NCI-H1694 treated with DMSO at 0.1 percent for 48 hours (cell line): Measurements from ENCODE around the gene KRT27.
"Not testable (repeated sequence)": the region's sequence is repeated elsewhere in the genome, so short reads cannot be mapped to it uniquely, and the experiment has no call there.

ENCODE experiments used
- DNase-seq: peaks from one replicate; lab custom pipeline; 2025; lab: John Stamatoyannopoulos, UW

The KRT27 gene, protein sequence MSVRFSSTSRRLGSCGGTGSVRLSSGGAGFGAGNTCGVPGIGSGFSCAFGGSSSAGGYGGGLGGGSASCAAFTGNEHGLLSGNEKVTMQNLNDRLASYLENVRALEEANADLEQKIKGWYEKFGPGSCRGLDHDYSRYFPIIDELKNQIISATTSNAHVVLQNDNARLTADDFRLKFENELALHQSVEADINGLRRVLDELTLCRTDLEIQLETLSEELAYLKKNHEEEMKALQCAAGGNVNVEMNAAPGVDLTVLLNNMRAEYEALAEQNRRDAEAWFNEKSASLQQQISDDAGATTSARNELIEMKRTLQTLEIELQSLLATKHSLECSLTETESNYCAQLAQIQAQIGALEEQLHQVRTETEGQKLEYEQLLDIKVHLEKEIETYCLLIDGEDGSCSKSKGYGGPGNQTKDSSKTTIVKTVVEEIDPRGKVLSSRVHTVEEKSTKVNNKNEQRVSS

DNA sequence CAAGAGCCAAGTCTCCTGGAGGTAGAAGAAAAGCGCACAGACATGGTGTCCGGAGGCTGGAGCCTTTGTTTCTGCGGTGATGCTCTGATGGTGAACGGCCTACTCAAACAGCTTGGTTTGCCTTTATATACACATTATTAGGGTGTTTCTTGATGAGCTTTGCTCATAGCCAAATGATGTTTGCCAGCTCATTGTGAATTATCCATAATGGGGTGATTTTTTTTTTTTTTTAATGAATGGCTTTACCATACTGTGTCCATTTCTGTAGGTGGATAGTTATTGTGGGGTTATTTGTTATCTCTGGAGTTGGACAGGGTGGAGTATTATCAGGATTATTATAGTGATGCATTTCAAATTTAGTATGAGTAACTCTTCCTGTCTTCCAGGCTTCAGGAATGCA, at the start of gene KRT27:
Gene KRT27 (minus strand): TSS at position 101 of the 400 bp plus-strand sequence. CDS start 57 bp downstream, at position 44.
- no peak for DNase-seq

DNA sequence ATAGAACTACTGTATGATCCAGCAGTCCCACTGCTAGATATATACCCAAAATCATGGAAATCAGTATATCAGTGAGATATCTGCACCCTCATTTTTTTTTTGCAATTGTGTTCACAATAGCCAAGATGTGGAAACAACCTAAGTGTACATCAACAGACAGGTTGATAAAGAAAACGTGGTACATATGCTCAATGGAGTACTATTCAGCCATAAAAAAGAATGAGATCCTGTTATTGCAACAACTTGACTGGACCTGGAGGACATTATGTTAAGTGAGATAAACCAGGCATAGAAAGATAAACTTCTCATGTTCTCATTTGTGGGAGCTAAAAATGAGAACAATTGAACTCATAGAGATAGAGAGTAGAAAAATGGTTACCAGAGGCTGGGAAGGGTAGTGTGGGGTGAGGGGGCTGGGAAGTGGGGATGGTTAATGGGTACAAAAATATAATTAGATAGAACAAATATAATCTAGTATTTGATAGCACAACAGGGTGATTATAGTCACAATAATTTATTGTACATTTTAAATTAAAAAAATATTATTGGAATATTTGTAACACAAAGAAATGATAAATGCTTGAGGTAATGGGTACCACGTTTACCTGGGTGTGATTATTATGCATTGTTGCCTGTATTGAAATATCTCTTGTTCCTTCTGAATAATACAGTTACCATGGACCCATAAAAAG, 47.9 kb upstream of the KRT27 start:
- DNase-seq = no peak

DNA sequence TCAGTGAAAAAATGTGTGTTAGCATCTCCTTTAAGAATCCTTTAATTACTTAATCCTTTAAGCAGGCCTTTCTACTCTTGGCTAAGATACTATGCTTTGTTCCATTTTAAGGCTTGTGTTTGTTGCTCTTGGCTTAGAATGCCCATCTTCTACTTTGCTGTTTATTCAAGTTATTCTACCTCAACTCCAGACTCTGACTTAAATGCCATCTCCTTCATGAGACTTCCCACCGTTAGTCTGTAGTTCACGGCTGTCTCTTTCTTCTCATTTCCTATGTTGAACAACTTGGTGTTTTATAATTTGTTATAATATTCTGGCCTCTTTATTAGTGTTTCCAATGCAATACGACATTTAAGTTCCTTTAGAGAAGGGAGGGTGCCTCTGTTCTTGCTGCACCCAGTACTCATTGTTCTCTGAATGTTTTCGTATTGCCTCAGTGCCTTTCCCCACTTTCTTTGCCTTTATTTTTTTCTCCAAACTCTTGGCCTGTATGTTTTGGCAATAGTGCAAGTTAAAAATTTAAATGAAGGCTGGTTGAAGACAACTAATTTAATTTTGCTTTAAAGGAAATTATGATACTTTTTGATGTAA, 46.2 kb upstream of the KRT27 start:
- DNase-seq = no peak

DNA sequence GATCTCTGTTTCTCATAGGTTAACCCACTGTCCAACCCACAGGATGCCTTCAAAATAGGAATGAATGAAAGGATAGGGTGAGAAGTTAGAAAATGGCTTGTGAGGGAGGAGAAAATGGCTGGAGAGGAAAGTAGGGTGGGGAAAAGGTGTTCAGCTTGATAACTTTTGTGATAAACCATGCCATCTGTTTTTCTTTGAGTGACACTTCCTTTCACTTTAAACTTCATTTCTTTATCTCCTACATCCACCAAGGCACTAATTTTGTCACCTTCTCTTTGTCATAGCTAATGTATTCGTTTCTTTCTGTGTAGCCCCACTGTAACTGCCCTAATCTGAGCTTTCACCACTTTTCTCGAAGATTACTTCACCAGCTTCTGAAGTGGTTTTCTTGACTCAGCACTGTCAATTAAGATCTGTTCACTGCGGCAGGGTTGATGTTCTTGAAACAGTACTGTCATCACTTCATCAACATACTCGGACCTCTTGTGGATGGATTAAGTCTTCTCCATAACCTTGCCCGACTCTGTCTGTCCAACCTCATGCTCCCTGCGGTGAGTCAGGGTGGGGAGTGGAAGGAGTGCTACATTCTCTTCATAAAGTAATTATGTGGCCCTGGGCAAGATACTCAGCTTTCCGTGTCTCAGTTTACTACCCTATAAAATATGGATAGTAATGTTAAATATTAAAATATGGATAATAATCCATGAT, 45.5 kb upstream of the KRT27 start:
- DNase-seq = no peak

DNA sequence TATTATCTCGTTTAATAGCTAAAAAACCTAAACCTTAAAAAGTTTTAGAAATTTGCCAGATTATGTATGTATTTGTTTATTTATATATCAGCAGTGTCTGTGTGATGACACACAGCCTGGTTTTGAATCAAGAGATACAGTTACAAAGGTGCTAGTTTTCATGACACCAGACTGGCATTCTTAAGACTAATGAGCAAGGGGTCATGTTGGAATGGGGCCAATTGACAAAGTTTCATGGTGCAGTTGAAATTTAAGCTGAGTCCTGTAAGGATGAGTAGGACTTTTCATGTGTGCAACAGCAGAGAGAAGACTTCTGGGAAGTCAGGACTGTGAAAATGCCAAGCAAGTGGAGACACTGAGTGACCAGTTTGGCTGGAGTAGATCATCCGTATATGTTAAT, 43.2 kb upstream of the KRT27 start:
- no peak for DNase-seq

DNA sequence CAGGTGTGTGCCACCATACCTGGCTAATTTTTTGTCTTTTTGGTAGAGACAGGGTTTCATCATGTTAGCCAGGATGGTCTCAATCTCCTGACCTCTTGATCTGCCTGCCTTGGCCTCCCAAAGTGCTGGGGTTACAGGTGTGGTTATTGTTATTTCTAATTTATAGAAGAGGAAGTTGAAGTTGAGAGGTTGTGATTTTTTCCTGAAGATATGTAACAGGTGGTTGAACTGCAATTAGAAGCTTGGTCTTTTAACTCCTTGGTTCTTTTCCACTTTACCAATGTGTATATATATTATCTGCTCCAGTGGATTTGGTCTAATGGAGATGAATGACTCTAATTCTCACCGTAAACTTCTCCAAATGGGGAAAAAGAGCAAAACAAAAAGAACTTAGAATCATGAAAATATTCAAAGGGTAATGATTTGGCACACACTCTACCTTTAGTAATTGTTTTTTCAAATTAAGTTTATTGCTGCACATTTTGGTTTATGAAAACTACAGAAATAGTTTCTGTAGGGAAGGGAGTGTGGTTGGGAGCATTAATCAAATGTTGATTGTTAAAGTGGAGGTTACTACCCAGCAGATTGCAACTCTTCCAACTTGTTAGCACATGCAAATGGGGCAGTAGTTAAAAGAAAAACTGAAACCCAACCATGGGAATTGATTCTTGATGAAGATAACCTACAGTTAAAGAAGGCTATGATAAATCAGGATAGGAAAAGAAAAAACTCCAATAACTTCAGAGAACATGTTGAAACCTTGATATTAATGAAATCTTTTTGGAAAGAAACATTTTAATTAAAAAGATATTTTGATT, 41.9 kb upstream of the KRT27 start:
- no peak for DNase-seq

DNA sequence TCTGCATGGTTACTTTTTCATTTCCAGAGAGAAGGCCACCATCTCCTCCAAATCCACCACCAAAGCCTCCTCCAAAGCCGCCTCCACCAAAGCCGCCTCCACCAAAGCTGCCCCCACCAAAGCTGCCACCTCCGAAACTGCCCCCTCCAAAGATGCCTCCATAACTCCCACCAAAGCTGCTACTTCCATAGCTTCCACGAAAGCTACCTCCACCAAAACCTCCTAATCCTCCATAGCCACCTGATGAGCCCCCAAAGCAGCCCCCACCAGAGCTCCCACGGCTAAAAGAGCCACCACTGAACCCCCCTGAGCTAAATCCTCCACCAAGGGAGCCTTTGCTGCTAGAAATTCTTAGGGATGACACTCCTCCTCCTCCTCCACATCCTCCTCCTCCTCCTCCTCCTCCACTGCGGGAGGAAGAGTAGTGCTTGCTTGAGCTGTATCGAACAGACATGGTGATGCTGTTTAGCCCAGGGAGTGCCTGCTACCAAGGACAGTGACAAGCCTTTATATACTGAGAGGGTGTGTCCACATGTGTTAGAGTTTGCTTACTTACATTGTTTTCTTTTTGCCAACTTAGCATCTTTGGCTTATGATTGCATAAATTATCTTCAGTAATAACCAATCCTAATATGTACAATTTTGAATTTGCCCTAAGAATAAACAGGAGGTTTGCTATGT, 39.9 kb upstream of the KRT27 start, which contains the start of gene KRT10:
Gene KRT10 (minus strand): TSS at position 483 of the 681 bp plus-strand sequence. CDS start 29 bp downstream, at position 454.
- DNase-seq = no peak

DNA sequence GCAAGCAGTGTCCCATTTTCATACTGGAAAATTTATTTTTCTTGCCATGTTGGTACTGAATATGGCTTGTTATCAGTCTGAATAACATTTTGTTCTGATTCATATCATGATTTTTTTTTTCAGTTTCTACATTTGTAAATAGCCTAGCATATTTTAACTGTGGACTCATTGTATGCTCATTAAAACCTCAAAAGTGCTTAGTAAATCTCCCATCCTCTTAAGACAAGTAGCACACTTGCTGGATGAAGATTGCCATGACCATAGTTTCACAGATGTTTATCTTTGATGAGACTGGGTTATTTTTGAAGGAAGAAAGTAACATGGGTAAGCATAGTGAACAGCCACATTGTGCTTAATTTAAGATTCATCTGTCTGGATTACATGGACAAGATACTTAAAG, 39.2 kb upstream of the KRT27 start:
- DNase-seq = no peak

DNA sequence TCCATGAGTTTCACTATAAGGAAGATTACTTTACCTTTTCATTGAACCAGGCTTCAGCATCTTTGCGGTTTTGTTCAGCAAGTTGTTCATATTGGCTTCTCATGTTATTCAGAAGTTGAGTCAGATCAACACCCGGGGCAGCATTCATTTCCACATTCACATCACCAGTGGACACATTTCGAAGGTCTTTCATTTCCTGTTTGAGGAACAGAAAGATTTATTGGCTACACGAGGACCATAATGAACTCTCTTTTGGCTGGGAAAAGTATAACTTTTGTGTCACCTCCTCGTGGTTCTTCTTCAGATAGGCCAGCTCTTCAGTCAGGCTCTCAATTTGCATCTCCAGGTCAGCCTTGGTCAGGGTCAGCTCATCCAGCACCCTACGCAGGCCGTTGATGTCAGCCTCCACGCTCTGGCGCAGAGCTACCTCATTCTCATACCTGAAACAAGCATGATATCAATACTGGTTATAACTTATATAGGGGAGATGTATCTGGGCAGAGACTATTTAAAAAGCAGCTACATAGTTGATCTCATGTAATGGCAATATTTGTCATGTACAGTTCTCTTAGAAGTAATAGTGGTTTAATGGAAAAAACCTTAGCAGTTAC, 38.0 kb upstream of the KRT27 start:
- no peak for DNase-seq

DNA sequence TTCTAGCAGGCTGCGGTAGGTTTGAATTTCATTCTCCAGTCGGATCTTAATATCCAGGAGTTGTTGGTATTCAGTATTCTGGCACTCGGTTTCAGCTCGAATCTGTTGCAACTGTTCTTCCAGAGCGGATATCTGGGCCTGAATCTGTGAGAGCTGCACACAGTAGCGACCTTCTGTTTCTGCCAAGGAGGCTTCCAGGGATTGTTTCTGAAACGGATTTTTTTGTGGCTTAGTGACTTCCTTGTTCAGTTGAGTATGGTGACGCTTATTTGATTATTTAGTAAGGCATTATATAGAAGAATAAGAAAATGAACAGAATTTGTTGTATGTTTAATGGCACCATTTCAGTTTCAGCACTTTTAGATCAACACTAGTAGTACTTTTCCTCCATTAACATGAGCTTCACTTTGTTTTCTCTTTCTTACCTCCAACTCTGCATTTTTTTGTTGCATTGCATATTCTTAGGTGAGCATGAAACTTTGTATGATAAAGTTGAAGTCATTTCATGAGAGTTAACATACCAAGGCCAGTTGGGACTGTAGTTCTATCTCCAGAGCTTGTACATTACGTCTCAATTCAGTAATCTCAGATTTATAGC, 37.3 kb upstream of the KRT27 start:
- DNase-seq = no peak

DNA sequence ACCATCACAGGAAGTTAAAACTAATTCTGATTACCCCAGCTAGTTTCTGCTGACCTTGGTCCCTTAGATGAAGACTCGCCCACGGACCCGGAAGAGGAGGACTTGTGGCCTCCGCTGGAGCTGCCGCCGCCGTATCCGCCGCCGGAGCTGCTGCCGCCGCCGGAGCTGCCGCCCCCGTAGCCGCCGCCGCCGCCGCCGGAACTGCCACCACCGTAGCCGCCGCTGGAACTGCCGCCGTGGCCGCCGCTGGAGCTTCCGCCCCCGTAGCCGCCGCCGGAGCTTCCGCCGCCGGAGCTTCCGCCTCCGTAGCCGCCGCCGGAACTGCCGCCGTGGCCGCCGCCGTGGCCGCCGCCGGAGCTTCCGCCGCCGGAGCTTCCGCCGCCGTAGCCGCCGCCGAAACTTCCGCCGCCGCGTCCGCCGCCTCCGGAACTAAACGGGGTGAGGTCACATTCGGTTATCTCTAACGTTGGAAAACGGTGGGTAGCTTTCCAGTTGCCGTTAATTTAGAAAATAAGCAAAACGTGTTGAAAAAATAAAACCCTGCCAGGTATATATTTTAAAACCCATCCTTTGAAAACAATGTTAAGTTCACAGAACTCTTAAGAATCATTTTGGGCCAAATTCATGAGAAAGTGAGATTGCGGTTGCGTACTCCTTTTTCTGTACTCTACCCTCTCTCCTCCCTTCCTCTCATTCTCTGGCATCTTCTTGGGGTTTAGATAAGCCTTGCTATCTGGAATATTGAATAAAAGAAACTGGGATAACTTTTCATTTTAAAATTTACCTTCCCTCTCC, 36.6 kb upstream of the KRT27 start:
- peak; percentile 51 for DNase-seq

DNA sequence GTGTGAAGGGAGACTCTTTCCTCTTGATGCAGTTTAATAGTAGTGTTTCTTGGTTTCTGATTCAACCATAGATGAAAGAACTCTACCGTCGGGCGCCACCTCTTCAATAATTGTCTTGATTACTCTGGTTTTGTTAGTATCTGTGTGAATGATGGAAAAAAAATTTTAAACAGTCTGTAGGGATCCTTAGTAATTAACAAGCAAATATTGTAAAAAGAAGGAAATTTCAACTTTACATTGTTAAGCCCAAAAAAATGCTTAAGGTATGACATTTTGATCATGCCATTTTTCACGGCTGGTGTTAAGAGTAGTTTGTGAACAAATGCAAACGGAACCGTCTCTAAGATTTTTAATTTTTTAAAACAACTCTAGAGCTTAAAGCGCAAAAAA, 36.0 kb upstream of the KRT27 start:
- no peak for DNase-seq

DNA sequence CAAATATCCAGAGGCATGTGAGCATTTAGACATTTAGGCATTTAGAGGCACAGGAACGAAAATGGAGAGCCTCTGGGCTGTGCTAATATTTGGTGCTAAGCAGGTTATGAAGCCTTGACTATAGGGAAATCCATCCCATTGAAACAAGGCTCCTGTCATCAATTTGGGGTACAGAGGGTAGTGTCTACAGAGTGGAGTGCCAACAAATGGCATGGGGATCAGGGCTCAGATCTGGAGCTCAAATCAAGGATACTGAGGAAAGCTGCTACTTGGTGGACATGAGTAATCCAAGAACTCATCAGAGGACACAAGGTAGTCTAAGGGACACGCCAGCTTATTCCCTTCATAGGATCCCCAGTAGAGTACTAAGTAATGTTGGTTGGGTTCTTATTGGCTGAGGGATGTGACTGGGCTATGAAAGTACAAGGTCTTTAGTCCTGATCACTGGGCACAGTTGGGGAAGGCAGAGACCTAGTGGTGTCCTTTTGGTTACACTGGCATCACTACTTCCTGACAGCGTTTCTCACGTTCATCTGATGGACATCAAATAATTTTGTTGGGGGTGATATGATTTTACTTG, 34.8 kb upstream of the KRT27 start:
- no peak for DNase-seq

DNA sequence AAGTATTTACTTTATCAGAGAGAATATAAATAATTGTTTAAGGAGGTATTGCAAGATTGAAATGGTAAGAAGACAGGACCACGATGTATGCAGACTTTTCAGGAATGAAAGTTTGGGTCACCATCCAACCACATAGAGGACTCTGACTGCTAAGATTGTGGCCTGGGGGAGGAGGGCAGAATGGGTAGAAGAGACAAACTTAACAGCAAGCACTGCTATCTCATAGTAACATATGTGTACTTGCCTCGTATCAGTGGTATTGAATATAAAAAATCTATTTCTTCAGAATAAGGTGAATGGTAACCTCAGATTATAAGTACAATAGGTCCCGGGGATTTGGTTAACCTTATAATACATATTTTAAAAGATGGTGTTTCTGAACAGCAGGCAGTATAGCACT, 34.2 kb upstream of the KRT27 start:
- DNase-seq = no peak

DNA sequence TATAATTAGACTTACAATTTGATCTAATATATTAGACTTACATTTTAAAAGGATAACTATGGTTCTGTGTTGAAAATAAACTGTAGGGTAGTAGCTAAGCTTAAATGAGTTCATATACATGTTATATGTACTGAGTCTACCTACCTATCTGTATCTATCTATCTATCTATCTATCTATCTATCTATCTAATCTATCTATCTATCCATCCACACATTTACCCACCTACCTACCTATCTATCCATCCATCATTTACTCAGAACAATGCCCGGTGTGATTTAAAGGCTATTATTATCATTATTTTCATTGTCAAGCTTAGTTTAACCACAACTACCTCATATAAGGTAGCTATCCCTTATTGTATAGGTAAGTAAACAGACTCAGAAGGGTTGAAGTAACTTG, 33.0 kb upstream of the KRT27 start:
- DNase-seq = no peak

DNA sequence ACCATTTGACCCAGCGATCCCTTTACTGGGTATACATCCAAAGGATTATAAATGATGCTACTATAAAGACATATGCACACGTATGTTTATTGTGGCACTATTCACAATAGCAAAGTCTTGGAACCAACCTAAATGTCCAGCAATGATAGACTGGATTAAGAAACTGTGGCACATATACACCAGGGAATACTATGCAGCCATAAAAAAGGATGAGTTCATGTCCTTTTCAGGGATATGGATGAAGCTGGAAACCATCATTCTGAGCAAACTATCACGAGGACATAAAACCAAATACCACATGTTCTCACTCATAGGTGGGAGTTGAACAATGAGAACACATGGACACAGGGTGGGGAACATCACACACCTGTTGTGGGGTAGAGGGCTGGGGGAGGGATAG, 32.3 kb upstream of the KRT27 start:
- DNase-seq = not testable (repeated sequence)

DNA sequence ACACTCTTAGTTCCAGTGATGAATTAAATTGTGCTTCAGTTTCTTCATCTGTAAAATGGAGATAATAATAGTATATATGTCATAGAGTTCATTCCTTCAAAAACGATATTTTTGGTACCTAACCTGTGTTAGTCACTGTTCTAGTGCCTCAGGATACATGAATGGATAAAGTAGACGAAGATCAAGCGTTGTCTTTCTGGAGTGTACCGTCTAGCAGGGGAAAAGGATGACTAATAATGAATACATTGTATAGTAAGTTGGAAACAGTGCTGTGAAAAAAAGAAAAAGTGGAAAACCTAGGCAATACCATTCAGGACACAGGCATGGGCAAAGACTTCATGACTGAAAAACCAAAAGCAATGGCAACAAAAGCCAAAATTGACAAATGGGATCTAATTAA, 31.5 kb upstream of the KRT27 start:
- DNase-seq = no peak

DNA sequence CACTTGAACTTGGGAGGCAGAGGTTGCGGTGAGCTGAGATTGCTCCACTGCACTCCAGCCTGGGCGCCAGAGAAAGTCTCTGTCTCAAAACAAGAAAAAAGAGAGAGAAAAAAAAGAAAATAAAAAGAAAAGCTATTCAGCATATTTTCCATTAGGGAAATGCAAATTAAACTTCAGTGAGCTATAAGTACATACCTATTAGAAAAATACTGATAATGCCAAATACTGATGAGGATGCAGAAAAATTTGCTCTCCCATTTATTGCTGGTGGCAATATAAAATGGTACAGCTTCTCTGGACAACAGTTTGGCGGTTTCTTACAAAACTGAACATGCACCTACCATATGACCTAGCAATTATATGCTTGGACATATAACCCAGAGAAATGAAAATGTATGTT, 30.3 kb upstream of the KRT27 start:
- no peak for DNase-seq

DNA sequence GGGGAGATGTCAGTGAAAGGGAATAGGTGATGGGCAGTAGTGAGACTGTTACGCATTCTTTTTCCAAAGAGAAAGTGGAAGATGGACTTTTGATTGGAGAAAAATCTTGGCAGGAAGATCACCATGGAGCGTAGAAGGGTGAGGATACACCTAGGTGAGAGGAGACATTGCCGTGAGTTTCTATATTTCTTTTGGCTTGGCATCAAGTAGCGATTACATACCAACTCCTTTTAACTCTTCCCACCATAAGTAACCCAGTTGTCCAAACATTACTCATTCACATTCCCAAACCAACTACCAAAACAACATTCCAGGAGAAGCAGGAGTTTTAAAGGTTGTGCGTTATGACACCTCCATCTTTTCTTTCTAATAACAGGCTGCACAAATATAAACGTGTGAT, 28.1 kb upstream of the KRT27 start:
- no peak for DNase-seq
